Right cardiac atrium (tissue), 5 donors: ENCODE data around the gene NIPA2. TPM values are rescaled to one million over a fixed set of nuclear protein-coding genes. Genes with fewer than 3 reads are reported as not detected.

Source experiments
- ATAC-seq, 2 donors: fragments of 200-7000 bp; cut with Tn5 transposase; one replicate each; pipeline versions ENCODE4 v1.8.0 to v1.9.1; 2020; ENCODE audit warnings: moderate library complexity in 2 of 2, mild to moderate bottlenecking in 1 of 2
- DNase-seq, 3 donors: peaks; one replicate each; pipeline ENCODE4 v3.0.0-alpha.2; 2020
- H3K27ac ChIP-seq: one replicate; pipeline ENCODE4 v1.5.1; 2013; ENCODE audit warnings: mild to moderate bottlenecking, low read length, control low read depth, moderate library complexity
- H3K27me3 ChIP-seq: one replicate; pipeline ENCODE4 v1.6.1; 2013; ENCODE audit not compliant: control insufficient read depth, insufficient read depth
- H3K4me1 ChIP-seq: one replicate; pipeline ENCODE4 v1.6.1; 2013; ENCODE audit warnings: low read length; ENCODE audit not compliant: control insufficient read depth, insufficient read depth
- H3K4me3 ChIP-seq: one replicate; pipeline ENCODE4 v1.5.1; 2013; ENCODE audit warnings: low read length, control low read depth
- H3K9me3 ChIP-seq: one replicate; pipeline ENCODE4 v1.6.1; 2013; ENCODE audit warnings: low read length; ENCODE audit not compliant: control insufficient read depth
- WGBS: extraction: QIAGEN DNeasy Blood & Tissue Kit; methylation state at CpG from one replicate; pipeline ENCODE4 v1.1.7; 2013; 5-methylcytosine and 5-hydroxymethylcytosine counted together
- intact Hi-C, 4 donors: fragments of 100-400 bp; cut with DNase I; formaldehyde crosslinking; loops; one replicate each; pipeline versions ENCODE4 v1.11.0 to v1.14.0; 2022 to 2023
- polyA plus RNA-seq: library from polyadenylated mRNA; stranded (reverse); fragments of 200-250 nt; gene quantifications from one replicate; pipeline ENCODE4 v1.2.3, GENCODE V29; 2013
- total RNA-seq, 4 donors: library from RNA; stranded (reverse); fragmentation: NEBNext Ultra II Directional; extraction: Animal tissue kit (Norgen Biotek cat#: 25700); gene quantifications; one replicate each; pipeline ENCODE4 v1.2.1, GENCODE V29; 2021
- donor health status: healthy with polysubstance abuse.
- donor health status: DM: no; HTN: yes; CAD: no.
- donor health status: DM: no; HTN: no; CAD: no.
- donor health status: DM: no; HTN: yes; CAD: no; lungs with severe emphysema.
- donor health status: DM: yes; HTN: yes; CAD: no.

Gene NIPA2
- total and polyA plus RNA-seq, 5 donors, result 9.9 to 29.9 (median 23.8) TPM

- no peaks in the 10 kb centered on the region for H3K9me3 ChIP-seq
- H3K27ac ChIP-seq, result no peak overlapping the region
- H3K27me3 ChIP-seq, result no peaks in the 10 kb centered on the region
- intact Hi-C loops, result no loop called here
- H3K4me3 ChIP-seq, result no peak overlapping the region
- WGBS, result over 99% methylated on average over 4 of the region's 4 CpGs
- DNase-seq (no peak), ATAC-seq (peak in 1 of 2 donors; percentile 29)
- H3K4me1 ChIP-seq, result peaks cover 4% of the 10 kb centered on the region
These were observed 30.2 kb upstream of the NIPA2 start for GRCh38 chr15:22808240-22808639.

GRCh38 chr15:22808761-22809280 is 29.6 kb upstream of the NIPA2 start:
- H3K4me1 ChIP-seq, result peaks cover 4% of the 10 kb centered on the region
- no peaks in the 10 kb centered on the region for H3K27me3 ChIP-seq
- H3K9me3 ChIP-seq, result no peaks in the 10 kb centered on the region
- no peak overlapping the region for H3K27ac ChIP-seq
- no peak for ATAC-seq
- 96% methylated on average over 7 of the region's 7 CpGs for WGBS
- intact Hi-C loops, result no loop called here
- H3K4me3 ChIP-seq, result no peak overlapping the region
- DNase-seq, result no peak

- Histone ChIP-seq H3K4me3 (no peak overlapping the region), H3K27me3 (no peaks in the 10 kb centered on the region), H3K9me3 (no peaks in the 10 kb centered on the region), H3K4me1 (peaks cover 4% of the 10 kb centered on the region), H3K27ac (no peak overlapping the region)
- intact Hi-C loops, result no loop called here
- 90% methylated on average over 10 of the region's 10 CpGs for WGBS
- no peak for ATAC-seq
- no peak for DNase-seq
These were observed 28.2 kb upstream of the NIPA2 start for GRCh38 chr15:22810033-22810852.

GRCh38 chr15:22810853-22811338 is 27.6 kb upstream of the NIPA2 start:
- 92% methylated on average over 8 of the region's 8 CpGs for WGBS
- no peaks in the 10 kb centered on the region for H3K9me3 ChIP-seq
- no peaks in the 10 kb centered on the region for H3K27me3 ChIP-seq
- intact Hi-C loops, result no loop called here
- ATAC-seq (no peak), DNase-seq (no peak)
- H3K27ac ChIP-seq, result no peak overlapping the region
- peaks cover 4% of the 10 kb centered on the region for H3K4me1 ChIP-seq
- H3K4me3 ChIP-seq, result no peak overlapping the region

- peaks cover 1% of the 10 kb centered on the region for H3K4me1 ChIP-seq
- intact Hi-C loops, result no loop called here
- H3K27ac ChIP-seq, result no peak overlapping the region
- WGBS, result 80% methylated on average over 8 of the region's 8 CpGs
- H3K4me3 ChIP-seq, result no peak overlapping the region
- H3K27me3 ChIP-seq, result no peaks in the 10 kb centered on the region
- no peak for DNase-seq
- H3K9me3 ChIP-seq, result no peaks in the 10 kb centered on the region
- peak; percentile 42 to 61 for ATAC-seq
These were observed 26.8 kb upstream of the NIPA2 start for GRCh38 chr15:22811640-22812039.

- intact Hi-C loops, result no loop called here
- 74% methylated on average over 3 of the region's 3 CpGs for WGBS
- ATAC-seq (no peak), DNase-seq (no peak)
- Histone ChIP-seq H3K27me3 (no peaks in the 10 kb centered on the region), H3K27ac (no peak overlapping the region), H3K4me1 (no peaks in the 10 kb centered on the region), H3K4me3 (no peak overlapping the region), H3K9me3 (no peaks in the 10 kb centered on the region)
These were observed 24.6 kb upstream of the NIPA2 start for GRCh38 chr15:22813844-22814243.

GRCh38 chr15:22815766-22816165 is 22.7 kb upstream of the NIPA2 start:
- ATAC-seq (no peak), DNase-seq (no peak)
- Histone ChIP-seq H3K9me3 (no peaks in the 10 kb centered on the region), H3K4me3 (no peak overlapping the region), H3K27me3 (no peaks in the 10 kb centered on the region), H3K4me1 (no peaks in the 10 kb centered on the region), H3K27ac (no peak overlapping the region)
- intact Hi-C loops, result no loop called here
- 93% methylated on average over 1 of the region's 1 CpG for WGBS

GRCh38 chr15:22819651-22820050 is 18.8 kb upstream of the NIPA2 start:
- no peak for DNase-seq
- Histone ChIP-seq H3K4me3 (no peak overlapping the region), H3K9me3 (no peaks in the 10 kb centered on the region), H3K27ac (no peak overlapping the region), H3K4me1 (no peaks in the 10 kb centered on the region), H3K27me3 (no peaks in the 10 kb centered on the region)
- intact Hi-C loops, result no loop called here
- WGBS, result 90% methylated on average over 2 of the region's 2 CpGs
- no peak for ATAC-seq

- Histone ChIP-seq H3K27me3 (no peaks in the 10 kb centered on the region), H3K4me1 (no peaks in the 10 kb centered on the region), H3K9me3 (no peaks in the 10 kb centered on the region), H3K27ac (no peak overlapping the region), H3K4me3 (no peak overlapping the region)
- no peak for ATAC-seq
- intact Hi-C loops, result no loop called here
- WGBS, result 93% methylated on average over 29 of the region's 29 CpGs
- peak in 1 of 3 donors; percentile 40 for DNase-seq
These were observed 14.9 kb upstream of the NIPA2 start for GRCh38 chr15:22823495-22824128.

GRCh38 chr15:22827125-22827524 is 11.3 kb upstream of the NIPA2 start:
- Histone ChIP-seq H3K27me3 (no peaks in the 10 kb centered on the region), H3K9me3 (no peaks in the 10 kb centered on the region), H3K4me3 (no peak overlapping the region), H3K4me1 (no peaks in the 10 kb centered on the region), H3K27ac (no peak overlapping the region)
- intact Hi-C loops, result no loop called here
- no peak for DNase-seq
- ATAC-seq, result no peak
- 62% methylated on average over 1 of the region's 1 CpG for WGBS

- Histone ChIP-seq H3K27ac (no peak overlapping the region), H3K27me3 (no peaks in the 10 kb centered on the region), H3K4me3 (no peak overlapping the region), H3K4me1 (no peaks in the 10 kb centered on the region), H3K9me3 (no peaks in the 10 kb centered on the region)
- ATAC-seq (no peak), DNase-seq (peak in 1 of 3 donors; percentile 21)
- intact Hi-C loops, result loop anchor here in 1 of 4 donors (10.0 kb wide), 1 partner anchor 47 kb away; the partner anchor contains the start of gene NIPA1
- 66% methylated on average over 1 of the region's 1 CpG for WGBS
These were observed 7.0 kb upstream of the NIPA2 start for GRCh38 chr15:22831473-22831872.
